Gastroesophageal sphincter (tissue), 3 donors: Measurements from ENCODE around the gene HAT1.

Experiments used
- POLR2AphosphoS5 ChIP-seq: sonication (generic); formaldehyde crosslinking; IDR thresholded peaks from one replicate; pipeline ENCODE4 v1.6.1; 2017; ENCODE audit warnings: antibody characterized with exemption
- TF ChIP-seq, protein P1 (sequence below), 4 experiments: fragments of 200-600 bp in 2 of 4; fragments of 450-650 bp in 2 of 4; sonication (generic) in 1 of 4; IDR thresholded peaks; one replicate each; pipeline ENCODE4 v1.5.1; 2017 to 2019; ENCODE audit warnings: antibody characterized with exemption in 4 of 4, mild to moderate bottlenecking in 2 of 4, moderate library complexity in 2 of 4

GRCh38 chr2:171913517-171913916, 8.7 kb upstream of the HAT1 start:
- TF ChIP-seq, protein P1, sequence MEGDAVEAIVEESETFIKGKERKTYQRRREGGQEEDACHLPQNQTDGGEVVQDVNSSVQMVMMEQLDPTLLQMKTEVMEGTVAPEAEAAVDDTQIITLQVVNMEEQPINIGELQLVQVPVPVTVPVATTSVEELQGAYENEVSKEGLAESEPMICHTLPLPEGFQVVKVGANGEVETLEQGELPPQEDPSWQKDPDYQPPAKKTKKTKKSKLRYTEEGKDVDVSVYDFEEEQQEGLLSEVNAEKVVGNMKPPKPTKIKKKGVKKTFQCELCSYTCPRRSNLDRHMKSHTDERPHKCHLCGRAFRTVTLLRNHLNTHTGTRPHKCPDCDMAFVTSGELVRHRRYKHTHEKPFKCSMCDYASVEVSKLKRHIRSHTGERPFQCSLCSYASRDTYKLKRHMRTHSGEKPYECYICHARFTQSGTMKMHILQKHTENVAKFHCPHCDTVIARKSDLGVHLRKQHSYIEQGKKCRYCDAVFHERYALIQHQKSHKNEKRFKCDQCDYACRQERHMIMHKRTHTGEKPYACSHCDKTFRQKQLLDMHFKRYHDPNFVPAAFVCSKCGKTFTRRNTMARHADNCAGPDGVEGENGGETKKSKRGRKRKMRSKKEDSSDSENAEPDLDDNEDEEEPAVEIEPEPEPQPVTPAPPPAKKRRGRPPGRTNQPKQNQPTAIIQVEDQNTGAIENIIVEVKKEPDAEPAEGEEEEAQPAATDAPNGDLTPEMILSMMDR (IDR thresholded peaks at IDR 0.05) = no peak
- no peak for TF ChIP-seq POLR2AphosphoS5
